ENCODE measurements around the gene CAMK1D.
A peak's percentile ranks its signal among the peaks of the same experiment; 100 is the strongest.

The CAMK1D gene

DNA sequence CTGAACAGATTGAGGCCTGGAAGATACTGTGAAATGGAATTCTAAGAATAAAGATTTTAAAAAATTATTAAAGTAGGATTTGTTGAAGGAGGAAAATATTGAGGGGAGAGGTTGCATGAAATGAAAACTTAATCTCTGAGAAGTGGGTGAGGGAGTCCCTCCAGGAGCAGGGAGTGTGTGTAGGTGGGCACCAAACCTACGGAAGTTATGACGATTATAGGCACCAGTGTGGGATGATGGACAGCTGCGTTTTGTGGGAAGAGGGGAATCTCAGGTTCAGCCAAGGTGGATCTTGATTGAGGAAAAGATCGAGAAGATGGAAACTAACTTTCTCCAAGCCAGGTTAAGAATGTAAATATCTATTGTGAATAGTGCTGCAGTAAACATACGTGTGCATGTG is 405.7 kb downstream of the CAMK1D start:
- DNase-seq (ENCODE audit: low read depth, low spot score), result no peak

DNA sequence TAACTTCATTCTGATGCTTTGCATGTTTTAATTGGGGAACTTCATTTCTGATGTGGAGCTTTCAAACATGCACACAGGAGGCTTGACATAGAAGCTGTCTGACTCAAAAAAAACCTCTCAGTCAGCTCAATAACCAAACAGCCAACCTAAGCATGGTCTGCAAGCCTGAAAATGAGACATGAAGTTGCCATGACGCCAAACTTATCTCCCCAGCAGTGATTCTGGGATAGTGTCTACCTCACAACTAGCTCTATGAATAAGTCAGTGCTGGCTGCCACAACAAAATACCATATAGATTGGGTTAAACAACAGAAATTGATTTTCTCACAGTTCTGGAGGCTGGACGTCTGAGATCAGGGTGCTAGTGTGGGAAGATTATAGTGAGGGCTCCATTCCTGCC is 408.0 kb downstream of the CAMK1D start:
- no peak for DNase-seq (ENCODE audit: low read depth, low spot score)

DNA sequence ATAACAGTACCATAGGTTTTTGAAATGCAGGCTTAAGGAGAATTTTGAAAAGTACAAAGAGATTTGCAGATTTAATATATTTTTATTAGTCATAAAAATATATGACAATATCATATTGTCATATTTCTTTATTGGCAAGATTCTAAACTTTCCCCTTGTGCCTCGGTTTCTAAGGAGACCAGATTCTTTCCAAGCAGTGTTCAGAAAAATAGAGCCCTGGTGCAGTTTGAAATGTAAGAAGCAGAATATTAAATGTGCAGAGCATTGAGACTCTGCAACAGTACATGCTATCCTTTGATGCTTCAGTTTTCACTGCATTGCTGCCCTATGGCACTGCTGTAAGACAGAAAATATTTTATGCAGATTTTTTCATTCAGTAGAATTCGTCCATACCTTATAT is 408.9 kb downstream of the CAMK1D start:
- DNase-seq (ENCODE audit: low read depth, low spot score), result no peak

DNA sequence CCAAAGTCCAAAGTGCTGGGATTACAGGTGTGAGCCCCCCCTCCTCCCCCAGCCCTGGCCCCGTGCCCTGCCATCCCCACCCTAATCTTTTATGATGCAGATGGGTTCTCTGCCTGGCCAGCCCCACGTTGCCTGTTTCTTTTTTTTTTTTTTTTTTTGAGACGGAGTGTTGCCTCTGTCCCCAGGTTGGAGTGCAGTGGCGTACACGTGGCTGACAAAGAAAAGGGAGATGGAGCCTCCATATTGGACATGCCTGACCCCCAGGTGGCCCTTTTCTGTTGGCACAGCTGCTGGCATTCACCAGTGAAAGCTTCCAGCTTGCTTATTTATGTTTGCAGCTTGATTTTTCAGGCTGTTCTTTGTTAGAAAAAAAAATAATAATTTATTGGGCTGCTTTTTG is 416.9 kb downstream of the CAMK1D start:
- no peak for DNase-seq (ENCODE audit: low read depth, low spot score)

DNA sequence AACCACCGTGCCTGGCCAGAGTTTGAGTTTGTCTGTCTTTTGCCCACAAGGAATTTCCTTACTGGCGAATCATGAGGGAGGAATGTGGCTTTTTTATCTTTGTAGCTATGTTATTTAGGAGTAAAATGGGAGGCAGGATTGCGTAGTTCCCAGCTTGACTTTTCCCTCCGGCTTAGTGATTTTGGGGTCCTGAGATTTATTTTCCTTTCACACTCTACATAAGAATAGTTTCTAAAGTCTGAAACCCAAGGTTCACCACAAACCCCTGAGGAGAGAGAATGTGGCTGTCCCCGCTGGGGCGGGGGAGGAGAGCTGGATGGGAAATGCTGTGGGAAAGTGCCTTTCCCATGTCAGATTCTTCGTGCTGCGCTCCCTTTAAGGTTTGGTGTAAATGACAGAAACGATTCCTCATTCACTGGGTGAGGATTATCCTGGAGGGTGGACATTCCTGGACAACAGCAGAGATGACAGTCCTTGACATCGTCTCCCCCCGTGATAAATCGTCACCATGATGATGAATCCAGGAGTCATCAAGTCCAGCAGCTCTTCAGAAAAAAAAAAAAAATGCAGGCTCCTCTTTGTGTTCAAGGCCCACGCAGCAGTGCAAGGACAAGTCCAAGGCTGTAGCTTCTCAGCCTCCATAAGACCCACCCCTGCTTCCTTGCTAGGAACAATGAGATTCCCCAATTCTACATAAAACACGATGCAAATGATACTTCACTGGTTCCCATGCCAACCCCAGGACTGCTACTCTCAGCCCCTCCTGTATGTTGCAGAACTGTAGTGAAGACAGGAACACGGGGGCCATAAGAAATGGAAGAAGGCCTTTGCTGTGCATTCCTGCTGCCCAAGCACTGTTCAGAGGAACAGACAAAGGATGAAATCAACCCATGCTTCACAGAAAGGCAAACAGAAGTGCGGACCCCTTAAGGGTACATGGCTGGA is 419.1 kb downstream of the CAMK1D start:
- no peak for DNase-seq (ENCODE audit: low read depth, low spot score)

DNA sequence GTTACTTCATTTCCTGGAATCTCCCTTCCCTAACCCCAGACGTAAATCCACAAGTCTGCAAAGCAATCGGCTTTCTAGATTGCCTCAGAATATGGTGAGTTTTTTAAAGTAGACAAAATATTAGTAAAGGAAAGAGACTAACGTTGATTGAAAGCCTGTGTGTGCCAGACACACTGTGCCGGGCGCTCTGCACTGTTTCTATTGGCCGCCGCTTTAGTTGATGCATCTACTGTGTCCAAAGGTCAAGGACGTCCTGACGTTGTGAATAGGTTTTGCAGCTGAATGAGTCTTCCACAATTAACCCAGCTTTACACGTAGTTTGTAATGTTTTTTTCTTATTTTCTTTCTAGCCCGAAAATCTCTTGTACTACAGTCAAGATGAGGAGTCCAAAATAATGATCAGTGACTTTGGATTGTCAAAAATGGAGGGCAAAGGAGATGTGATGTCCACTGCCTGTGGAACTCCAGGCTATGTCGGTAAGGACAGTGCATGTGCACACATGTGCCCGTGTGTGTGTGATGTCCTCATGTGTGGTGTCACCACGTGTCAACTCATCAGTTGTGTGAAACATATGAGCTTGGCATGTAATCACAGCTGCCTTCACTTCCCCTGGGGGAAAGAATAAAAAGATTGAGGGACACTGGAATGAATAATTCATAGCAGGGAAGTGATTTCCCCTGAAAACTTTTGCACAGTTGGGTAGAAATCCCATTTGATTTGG is 420.1 kb downstream of the CAMK1D start:
- DNase-seq (ENCODE audit: low read depth, low spot score), result no peak

DNA sequence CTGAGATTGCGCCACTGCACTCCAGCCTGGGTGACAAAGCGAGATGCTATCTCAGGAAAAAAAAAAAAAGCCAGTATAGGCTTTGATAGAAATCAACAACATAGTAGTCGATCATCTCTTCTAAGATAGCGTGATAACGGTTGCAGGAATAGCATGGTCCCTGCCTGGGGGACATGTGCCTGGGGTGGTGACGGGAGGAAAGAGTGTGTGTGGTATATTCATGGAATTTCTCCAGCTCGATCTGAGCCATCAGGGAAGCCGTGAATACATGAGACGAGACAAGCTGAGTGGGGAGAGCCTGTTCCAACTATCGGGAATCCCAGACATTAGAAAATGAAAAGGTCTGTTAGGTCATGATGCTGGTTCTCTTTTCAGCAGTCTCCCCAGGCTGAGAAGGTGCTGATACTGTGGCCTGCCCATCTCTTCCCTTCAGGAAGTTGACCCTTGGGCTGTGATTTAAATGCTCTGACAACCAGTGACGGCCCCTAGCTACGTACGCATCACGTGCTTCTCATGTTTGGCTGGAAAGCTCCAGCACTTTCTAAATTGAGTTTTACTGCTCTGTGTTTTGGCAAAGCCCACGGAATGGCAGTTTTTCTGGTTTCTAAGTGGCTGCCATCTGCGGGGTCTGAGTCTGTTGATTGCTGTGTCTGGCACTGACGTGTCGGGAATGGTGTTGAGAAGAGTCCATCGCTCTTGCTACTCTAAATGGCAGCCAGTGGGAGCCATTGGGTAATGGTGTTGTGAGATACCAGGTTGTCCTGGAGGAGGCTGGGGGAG is 422.8 kb downstream of the CAMK1D start:
- no peak for DNase-seq (ENCODE audit: low read depth, low spot score)

DNA sequence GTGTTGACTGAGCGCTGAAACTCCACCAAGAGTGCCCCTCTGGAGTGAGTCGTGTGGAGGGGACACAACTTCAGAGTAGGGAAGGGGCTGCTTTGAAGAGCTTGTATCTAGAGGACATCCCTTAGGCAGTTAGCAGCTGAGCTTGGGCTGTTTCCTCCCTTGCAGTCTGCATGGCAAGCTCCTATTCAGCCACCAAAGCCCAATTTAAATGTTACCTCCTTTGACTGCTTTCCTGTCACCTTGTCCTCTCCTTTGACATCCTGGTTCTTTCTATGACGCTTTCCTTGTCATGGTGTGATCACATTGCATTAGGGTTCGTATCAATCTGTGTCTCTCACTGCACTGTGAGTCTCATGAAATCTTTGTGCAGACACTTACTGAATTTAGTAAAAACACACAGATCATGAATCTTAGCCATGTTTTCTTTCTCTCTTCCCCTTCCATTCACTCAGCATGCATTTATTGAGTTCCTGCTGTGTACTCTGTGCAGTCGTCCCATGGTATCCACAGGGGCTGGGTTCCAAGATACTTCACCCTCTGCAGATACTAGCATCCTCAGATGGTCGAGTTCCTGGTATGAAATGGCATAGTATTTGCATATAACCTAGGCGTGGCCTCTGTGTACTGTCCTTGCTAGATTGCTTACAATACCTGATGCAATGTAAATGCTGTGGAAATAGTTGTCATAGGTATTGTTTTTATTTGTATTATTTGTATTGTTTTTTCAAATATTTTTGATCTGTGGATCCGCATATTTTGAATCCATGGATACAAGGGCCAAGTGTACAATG is 423.6 kb downstream of the CAMK1D start:
- DNase-seq (ENCODE audit: low read depth, low spot score), result no peak

DNA sequence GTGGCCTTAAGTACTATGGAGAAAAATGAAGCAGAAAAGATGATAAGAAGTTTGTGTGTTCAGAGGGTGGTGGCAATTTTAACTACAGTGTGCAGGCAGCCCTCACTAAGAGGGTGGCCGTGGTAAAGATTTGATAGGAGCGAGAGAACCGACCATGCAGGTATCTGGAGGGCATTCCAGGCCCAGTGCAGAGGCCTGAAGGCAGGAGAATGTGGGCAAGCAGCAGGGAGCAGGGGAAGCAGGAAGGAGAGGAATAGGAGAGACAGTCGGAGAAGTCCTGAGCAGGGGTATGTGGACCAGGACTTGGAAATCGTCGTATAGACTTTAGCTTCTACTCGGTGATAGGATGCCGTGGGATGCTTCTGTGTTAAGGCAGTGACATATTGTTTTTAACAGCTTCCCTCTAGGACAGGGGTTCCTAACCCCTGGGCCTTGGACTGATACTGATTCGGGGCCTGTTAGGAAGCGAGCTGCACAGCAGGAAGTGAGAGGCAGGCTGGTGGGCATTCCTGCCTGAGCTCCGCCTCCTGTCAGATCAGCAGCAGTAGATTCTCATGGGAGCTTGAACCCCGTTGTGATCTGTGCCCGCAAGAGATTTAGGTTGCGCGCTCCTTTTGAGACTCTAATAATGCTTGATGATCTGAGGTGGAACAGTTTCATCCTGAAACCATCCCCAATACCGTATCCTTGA is 425.0 kb downstream of the CAMK1D start:
- no peak for DNase-seq (ENCODE audit: low read depth, low spot score)

DNA sequence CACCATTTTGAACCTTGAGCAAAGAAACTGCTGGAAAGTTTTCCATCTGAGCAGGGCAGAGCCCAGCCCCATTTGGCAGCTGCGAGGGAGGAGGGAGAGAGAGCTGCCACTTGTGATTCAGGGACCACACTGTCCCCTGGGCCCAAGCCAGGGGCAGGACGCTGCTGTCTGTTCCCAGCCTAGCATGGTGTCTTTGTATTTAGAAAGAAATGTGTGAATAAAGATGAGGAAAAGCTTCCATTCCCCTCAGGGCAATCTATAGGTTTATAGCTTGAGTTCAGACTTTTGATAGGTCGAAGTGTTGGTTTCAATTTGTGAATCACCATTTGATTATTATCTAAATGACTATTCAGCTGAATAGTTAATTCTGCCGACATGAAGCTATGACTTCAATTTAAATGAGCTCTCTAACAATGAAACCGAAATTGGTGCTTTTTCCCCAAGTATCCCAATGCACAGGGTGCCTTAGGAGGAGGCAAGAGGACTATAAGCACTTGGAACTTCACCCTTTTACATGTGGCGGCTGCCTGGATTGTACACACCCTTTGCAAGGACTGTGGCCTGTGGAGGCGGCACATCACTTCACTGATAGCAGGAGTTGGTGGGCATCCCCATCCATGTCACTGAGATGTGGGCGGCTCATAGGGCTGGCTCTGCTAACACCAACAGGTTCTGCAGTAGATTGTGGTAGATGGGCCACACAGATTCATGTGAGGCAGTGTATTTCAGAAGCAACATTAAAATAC is 428.7 kb downstream of the CAMK1D start:
- DNase-seq (ENCODE audit: low read depth, low spot score), result no peak

DNA sequence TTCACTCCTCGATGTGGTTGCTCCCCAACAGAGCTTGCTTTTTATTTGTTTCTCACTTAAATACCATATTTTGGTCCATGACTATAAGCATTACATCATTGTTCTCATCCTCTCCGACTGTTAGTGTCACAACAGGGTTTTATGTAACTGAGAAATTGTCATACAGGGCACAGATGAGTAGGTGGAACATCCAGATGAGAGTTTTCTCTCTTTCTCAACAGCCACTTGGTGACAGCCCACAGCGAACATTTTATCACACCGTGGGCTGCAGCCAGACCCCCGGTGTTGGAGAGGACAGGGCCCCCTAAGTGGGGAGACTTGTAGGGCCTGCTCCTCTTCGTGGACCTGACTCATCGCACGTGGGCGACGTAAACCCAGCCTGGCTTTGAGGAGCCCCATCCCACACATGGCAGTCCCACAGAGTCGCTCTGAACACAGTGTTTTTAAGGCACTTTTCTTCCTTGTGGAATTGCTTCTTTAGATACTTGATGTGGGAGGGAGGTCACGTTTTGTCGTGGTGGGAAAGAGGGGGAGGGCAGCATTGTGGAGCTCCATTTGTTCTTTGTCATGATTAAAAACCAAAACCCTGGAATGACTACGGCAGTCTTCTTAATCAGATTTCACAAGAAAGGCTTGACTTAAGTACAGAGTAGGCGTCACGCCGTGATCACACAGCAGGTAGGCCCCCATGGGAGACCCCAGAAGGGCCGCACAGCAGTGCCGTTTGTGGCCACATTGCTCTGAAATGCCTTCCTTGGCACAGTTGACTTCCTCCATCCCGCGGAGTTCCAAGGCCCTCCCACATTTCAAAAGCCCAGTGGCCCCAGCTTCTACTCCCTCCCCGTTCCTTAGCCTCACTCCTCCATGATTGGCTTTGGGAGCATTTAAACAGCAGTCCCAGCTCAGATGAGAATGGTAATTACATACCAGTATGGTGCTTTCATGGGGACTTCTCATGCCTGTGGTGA is 431.6 kb downstream of the CAMK1D start:
- no peak for DNase-seq (ENCODE audit: low read depth, low spot score)

DNA sequence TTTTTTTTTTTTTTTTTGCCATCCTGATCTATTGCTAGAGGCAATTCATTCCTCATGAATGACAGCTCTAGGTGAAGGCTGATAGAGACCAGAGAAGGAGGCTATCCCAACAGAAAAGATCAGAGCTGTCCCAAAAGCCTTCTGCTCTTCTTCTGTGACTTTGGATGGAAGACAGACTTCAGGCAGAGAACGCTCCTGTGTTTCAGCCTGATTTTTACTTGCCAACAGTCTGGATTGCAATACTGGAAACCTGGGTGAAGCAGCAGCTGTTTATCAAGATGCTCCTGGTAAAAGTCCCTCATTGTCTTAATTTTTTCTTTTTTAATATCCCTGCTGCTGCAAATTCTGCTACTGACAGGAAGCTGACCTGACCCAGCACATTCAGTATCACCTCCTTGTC is 432.6 kb downstream of the CAMK1D start:
- no peak for DNase-seq (ENCODE audit: low read depth, low spot score)

DNA sequence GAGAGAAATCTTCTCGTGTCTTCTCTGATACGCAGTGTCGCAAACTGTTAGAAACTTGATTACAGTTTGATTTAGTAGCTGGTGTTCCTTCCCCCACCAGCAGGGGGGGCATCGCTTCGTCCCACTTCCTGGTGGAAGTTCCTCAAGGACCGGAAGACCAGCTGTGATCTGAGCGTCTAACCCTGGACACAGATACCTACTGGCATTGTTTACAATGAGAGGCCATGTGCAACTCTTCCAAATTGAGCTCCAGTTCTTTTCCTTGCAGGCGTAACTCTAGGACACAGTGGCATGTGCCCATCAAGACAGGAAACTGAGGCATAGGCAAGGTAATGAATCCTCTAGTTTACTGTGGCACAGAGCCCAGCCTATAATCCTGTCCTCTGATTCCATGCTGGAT is 433.2 kb downstream of the CAMK1D start:
- peak; percentile 38 for DNase-seq (ENCODE audit: low read depth, low spot score)

DNA sequence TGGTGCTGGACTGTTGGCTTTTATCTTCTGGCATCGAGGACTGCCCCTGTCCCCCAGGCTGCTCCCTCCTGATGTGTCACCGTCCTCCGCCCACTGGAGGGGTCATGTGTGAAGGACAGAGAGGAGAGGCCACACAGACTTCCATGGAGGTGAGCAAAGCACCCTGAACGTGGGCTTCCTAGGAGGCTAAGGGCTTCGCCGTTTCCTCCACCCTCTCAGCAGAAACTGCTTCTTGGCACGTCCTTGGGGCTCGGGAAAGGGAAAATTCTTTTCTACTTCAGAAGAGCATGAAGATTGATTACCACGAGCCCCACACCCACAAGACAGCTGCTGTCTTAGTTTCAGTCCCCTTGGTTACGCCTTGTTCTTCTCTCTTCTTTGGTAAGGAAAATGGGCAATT is 433.9 kb downstream of the CAMK1D start:
- no peak for DNase-seq (ENCODE audit: low read depth, low spot score)

DNA sequence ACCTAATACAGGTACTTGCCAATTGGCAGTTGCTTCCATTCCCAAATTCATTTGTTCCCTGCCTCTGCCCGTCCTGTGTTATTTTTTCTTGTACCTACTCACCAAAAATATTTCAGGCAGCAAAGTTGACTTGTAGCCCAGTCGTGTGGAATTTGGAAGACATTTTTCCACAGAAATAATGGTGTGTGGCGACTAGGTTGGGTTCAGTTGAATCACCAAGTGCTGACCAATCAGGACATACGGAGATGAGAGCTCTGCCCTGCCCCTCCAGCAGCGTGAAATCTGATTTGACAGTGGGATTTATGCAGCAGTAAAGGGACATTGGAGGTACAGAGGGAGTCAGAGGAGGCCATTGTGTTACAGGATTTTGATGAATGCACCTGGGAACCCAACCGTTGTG is 435.3 kb downstream of the CAMK1D start:
- no peak for DNase-seq (ENCODE audit: low read depth, low spot score)

DNA sequence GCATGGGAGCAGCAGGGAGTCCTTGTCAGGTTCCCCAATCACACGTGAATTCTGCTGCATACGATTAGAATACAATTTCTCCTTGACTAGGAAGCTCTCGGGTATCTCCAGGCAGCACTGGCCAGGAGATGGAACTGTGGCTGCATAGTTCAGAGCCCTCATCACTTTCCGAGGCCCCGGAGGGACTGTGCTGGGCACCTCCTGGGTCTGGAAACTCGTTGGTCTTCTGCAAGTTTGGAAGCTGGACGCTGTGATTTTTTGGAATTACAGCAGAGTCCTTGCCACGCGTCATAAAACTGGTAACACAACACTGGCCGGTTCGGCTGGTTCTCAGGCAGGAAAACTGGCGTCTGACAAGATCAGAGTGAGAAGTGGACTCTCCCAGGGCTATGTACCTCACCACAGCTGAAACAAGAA is 436.1 kb downstream of the CAMK1D start:
- no peak for DNase-seq (ENCODE audit: low read depth, low spot score)

DNA sequence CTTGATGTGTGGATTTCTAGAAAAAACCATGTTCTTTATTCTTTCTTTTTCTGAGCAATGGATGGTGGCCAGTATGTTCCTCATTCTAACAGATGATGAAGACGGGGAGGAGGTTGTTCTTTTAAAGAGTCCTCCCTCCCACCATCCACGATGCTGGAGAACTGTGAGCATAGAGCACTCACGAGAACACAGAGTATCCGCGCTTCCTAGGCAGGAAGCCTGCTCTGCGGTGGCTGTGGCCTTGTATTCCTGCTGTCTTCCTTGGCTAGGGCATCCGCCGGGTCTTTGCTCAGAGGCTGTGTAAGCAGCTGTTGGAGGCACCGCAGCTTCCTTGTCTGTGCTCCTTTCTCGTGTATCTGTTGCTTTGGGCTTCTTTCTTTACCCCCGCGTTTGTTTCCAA is 437.9 kb downstream of the CAMK1D start:
- no peak for DNase-seq (ENCODE audit: low read depth, low spot score)

DNA sequence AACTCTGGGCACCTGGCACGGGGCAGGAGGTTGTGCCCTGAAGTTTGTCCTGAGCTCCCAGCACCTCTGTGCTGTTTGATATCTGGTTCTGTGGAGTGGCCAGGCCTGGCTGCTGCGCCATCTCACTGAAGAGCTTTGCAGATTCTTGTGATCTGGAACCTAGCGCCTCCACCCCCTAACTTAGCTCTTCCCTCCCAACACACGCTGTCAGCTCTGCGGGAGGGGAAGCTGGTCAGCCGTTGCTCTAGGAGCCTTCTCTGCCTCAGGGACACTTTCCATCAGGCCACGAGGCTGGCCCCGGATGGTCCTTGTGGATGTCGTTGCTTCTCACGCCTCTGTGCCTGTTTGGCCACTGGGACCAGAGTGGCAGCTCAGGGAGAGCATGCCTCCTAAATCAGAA is 438.9 kb downstream of the CAMK1D start:
- DNase-seq (ENCODE audit: low read depth, low spot score), result no peak

DNA sequence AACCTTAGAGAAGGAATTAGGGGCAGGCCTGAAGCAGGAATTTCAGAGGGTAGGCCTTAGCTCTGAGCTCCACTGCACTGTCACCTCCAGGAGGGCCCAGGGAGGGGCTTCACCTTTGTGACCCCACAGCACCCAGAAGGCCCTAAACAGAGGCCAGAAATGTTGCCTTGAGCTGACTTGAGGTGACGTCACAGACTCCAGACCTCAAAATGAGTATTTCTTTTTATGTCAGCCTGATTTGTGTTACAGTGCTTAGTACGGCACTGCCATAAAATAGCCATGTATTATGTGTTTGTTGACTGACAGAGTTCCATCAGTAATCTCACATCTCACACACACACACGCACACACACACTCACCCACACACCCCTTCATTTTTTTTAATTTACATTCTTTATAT is 440.9 kb downstream of the CAMK1D start:
- no peak for DNase-seq (ENCODE audit: low read depth, low spot score)

All from iPS DF 19.7 (cell line).